HFFc6 (cell line): ENCODE data around the gene RBM17. TPM values are rescaled to one million over a fixed set of nuclear protein-coding genes. Genes with fewer than 3 reads are reported as not detected.
"Not testable (repeated sequence)": the region's sequence is repeated elsewhere in the genome, so short reads cannot be mapped to it uniquely, and the experiment has no call there.

Experiments
- DNase-seq: peaks from one replicate; pipeline ENCODE4 v3.0.0-alpha.2; 2018
- H3K27ac Mint-ChIP-seq: 2 replicates; pipeline ENCODE4 v1.8.0; 2020; ENCODE audit warnings: mild to moderate bottlenecking, mixed read lengths
- H3K27me3 Mint-ChIP-seq: 2 replicates; pipeline ENCODE4 v1.8.0; 2021; ENCODE audit warnings: mild to moderate bottlenecking, moderate library complexity, mixed read lengths; ENCODE audit not compliant: insufficient read depth
- H3K36me3 Mint-ChIP-seq: 2 replicates; pipeline ENCODE4 v1.8.0; 2021; ENCODE audit warnings: low read depth, mixed read lengths
- H3K4me1 Mint-ChIP-seq: 2 replicates; pipeline ENCODE4 v1.8.0; 2020; ENCODE audit warnings: low read depth, mixed read lengths
- H3K4me3 Mint-ChIP-seq: 2 replicates; pipeline ENCODE4 v1.8.0; 2020; ENCODE audit warnings: mild to moderate bottlenecking, moderate library complexity, mixed read lengths
- H3K9me3 Mint-ChIP-seq: 2 replicates; pipeline ENCODE4 v1.8.0; 2020; ENCODE audit warnings: mild to moderate bottlenecking, mixed read lengths
- CTCF ChIP-seq: fragments of 200-600 bp; sonication (generic); IDR thresholded peaks from 2 replicates; pipeline ENCODE4 v1.5.0; 2021; ENCODE audit warnings: antibody characterized with exemption, mild to moderate bottlenecking
- total RNA-seq, 6 experiments: library from RNA; stranded (reverse); fragmentation: NEBNext Ultra II Directional; extraction: Animal tissue kit (Norgen Biotek cat#: 25700); gene quantifications; 2 replicates in 1 of 6; 3 replicates in 5 of 6; pipeline ENCODE4 v1.2.3, GENCODE V29; 2021

RBM17 gene
- total RNA-seq, 6 experiments from 2014 or later: 53.4 to 75.2 (median 66.3) TPM

DNA sequence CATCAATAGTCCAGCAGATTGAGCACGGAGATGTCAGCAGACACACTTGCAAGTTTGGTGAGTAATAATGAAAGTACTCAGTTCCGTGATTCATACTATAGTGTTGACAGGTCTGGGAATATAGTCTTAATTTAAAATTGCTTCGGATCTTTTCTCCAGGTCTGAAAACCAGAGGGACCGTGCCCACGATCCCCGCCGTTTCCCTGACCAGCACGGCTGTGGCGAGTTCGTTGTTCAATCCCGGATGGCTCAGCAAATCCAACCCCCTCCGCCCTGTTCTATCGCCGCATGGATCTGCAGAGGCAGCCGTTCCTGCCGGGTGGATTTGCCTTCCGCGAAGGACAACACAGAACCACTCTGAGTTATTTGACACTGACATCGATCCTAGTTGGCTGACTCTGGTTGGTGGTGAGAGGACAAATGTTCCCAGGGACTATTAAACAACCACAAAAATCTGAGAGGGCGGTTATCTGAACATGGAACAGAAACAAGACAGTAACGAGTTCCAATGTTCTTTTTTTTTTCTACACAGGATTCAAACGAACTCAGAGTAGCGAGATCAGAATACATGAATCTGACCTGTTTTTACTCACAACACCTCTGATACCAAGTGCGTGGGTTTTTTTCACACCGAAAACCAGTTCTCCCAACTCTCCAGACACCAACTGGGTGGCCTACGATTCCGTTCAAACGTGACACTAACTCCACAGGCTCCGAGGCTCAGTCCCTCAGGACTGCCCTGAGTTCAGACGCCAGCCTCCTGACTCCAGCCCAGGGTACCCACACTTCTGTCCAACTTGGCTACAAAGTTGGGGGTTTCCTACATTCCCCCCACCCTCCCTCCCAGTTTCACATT lies 52.7 kb downstream of the RBM17 start:
- Mint-ChIP-seq H3K4me3 (peak overlapping the region; percentile 88), H3K27ac (peak overlapping the region; percentile 93), H3K27me3 (peaks cover 12% of the 10 kb centered on the region), H3K9me3 (no peaks in the 10 kb centered on the region), H3K36me3 (0 out of 2 replicates have a peak, but pooled peaks cover 5% of the 10 kb centered on the region), H3K4me1 (peaks cover 58% of the 10 kb centered on the region)
- no peak for TF ChIP-seq CTCF
- DNase-seq: peak; percentile 89

GRCh38 chr10:6142186-6142585 lies 53.4 kb downstream of the RBM17 start:
- H3K27me3 Mint-ChIP-seq: peaks cover 12% of the 10 kb centered on the region

GRCh38 chr10:6142644-6143043 lies 53.8 kb downstream of the RBM17 start:
- no peak for DNase-seq
- H3K27ac Mint-ChIP-seq: peak overlapping the region; percentile 93
- no peaks in the 10 kb centered on the region for H3K9me3 Mint-ChIP-seq
- TF ChIP-seq CTCF: no peak
- peaks cover 55% of the 10 kb centered on the region for H3K4me1 Mint-ChIP-seq
- H3K27me3 Mint-ChIP-seq: peaks cover 12% of the 10 kb centered on the region
- 0 out of 2 replicates have a peak, but pooled peaks cover 5% of the 10 kb centered on the region for H3K36me3 Mint-ChIP-seq
- H3K4me3 Mint-ChIP-seq: peak overlapping the region; percentile 88

More at GRCh38 chr10:6142186-6142585, 53.4 kb downstream of the RBM17 start:
- DNase-seq, H3K9me3 Mint-ChIP-seq, H3K36me3 Mint-ChIP-seq: not testable (repeated sequence)
- Mint-ChIP-seq H3K27ac (peak overlapping the region; percentile 93), H3K4me3 (peak overlapping the region; percentile 88), H3K4me1 (peaks cover 57% of the 10 kb centered on the region)

DNA sequence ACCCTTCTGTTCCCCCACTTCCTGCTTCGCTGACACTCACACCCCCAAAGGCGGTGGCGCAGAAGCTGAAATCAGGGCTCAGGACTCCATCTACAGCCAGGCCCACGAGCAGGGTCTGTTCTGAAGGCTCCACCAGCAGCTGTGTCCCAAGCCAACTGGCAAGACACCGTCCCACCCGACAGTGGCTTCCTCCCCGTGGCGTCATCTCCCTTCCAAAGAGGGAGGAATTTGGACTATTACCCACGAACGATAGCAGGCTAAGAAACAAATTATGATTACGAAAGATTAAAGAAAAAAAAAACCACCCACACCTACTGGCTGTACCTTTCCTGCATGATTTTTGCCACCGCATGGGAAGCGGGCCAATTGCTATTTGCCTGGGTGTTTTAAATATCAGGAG lies 54.3 kb downstream of the RBM17 start:
- DNase-seq: no peak
- TF ChIP-seq CTCF: no peak
- Mint-ChIP-seq H3K9me3 (no peaks in the 10 kb centered on the region), H3K4me3 (peak overlapping the region; percentile 88; the same call in 1 of the 2 replicates), H3K36me3 (0 out of 2 replicates have a peak, but pooled peaks cover 5% of the 10 kb centered on the region), H3K27ac (no peak overlapping the region), H3K4me1 (peaks cover 56% of the 10 kb centered on the region), H3K27me3 (peaks cover 12% of the 10 kb centered on the region)

- Mint-ChIP-seq H3K4me1 (peaks cover 53% of the 10 kb centered on the region), H3K4me3 (peak overlapping the region; percentile 89), H3K27ac (peak overlapping the region; percentile 82), H3K27me3 (peaks cover 10% of the 10 kb centered on the region), H3K9me3 (no peaks in the 10 kb centered on the region), H3K36me3 (no peaks in the 10 kb centered on the region)
- TF ChIP-seq CTCF: 0 out of 2 replicates have a peak, but pooled peaks have one; percentile 22
- peak; percentile 65 for DNase-seq
These were observed 55.8 kb downstream of the RBM17 start for GRCh38 chr10:6144406-6145165.
